ENCODE measurements around the gene INPP5A. TPM values are rescaled to one million over a fixed set of nuclear protein-coding genes. Genes with fewer than 3 reads are reported as not detected.

Gene INPP5A
- total and polyA plus RNA-seq, 9 of the 15 experiments (the other 6 are each of a cell fraction or from before 2014, with no cell fraction given): 0.66 to 11.6 (median 7.7) TPM

DNA sequence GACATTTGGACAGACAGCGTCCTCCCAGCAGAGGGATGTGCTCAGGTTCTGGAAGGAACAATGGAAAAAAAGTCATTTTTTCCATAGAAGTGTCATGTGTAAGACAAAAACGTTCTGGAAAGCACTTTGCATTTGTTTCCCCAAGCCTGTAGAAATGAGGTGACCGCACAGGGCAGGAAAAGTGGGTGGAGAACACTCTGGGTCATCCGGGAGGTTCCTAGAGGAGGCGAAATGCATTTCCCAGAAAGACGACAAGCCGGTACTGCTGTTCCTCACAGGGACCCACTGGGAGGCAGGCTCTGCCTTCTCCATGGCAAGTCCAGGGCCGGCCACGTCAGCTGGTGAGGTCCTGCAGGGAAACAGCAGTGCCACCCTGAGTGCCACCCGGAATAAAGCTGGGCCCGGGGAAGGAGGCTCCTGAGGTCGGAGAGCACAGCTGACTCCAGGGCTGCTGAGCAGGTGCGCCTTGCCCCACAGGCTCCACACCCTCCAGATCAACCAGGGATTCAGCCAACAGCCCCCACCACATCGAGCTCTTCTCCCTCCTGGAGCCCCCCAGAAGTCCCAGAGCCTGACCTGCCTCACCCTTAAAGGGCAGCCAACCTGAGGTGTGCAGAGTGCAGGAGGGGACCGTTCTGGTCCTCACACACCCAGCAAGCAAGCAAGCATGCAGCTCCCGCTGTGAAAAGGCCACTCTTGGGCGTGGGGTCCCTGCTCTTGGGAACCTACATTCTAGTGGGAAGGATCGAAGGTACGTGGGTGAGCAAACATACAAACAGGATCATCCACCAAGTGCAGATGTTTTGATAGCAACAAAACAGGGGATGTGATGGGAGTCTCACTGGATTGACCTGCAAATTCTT lies 28.8 kb upstream of the INPP5A start:
- intact Hi-C loops (cut with micrococcal nuclease): no loop called here
- no peak overlapping the region for H2AFZ ChIP-seq (ENCODE audit: low read depth, low read length)
- peaks cover 0 to 6% of the 10 kb centered on the region in 2 experiments; a peak in 2 of 5 replicates for H3K27me3 ChIP-seq (ENCODE audit: control insufficient read depth in 2 of 2, insufficient read depth in 2 of 2, low read length in 2 of 2)
- in situ Hi-C loops (cut with MboI): no loop called here
- no peak for FAIRE-seq
- H3K9ac ChIP-seq (ENCODE audit: insufficient read depth in 1 of 2, low read depth in 2 of 2, low read length in 2 of 2): no peak overlapping the region
- BruUV-seq (replicated peaks): no TSS peak
- no peak for DNase-seq (ENCODE audit: extremely low read depth in 1 of 4, low spot score in 3 of 4)
- no peaks in the 10 kb centered on the region for H3K9me1 ChIP-seq (ENCODE audit: control insufficient read depth, insufficient read depth, low read length)
- CTCF ChIA-PET (ENCODE audit: low intra/inter-chr PET ratio): no interaction called here
- POLR2A ChIA-PET: interaction anchor here (0.6 kb wide), 2 partner anchors 30 to 486 kb away, joined by 4 to 5 read pairs; no protein-coding TSS in a partner anchor
- WGBS (ENCODE audit: insufficient coverage, low coverage, missing lambda C conversion rate): 13% methylated on average over 11 of the region's 19 CpGs
- H3K4me1 ChIP-seq (replicated peaks in 1 of 2; ENCODE audit: control insufficient read depth in 2 of 2, insufficient read depth in 2 of 2, low read length in 2 of 2): peaks cover 0 to 9% of the 10 kb centered on the region in 2 experiments; a peak in 3 of 5 replicates
- no peaks in the 10 kb centered on the region for H3K36me3 ChIP-seq (ENCODE audit: control insufficient read depth, insufficient read depth, low read length)
- no peak for ATAC-seq
- H3K9me3 ChIP-seq (replicated peaks; ENCODE audit: control insufficient read depth, insufficient read depth, low read depth, low read length): no peaks in the 10 kb centered on the region
- H3K4me2 ChIP-seq (ENCODE audit: insufficient read depth, low read length): no peak overlapping the region
- H3K79me2 ChIP-seq (ENCODE audit: control insufficient read depth, insufficient read depth, low read length): no peaks in the 10 kb centered on the region
- H3K27ac ChIP-seq (ENCODE audit: extremely low read depth, low read depth, low read length): no peak overlapping the region
- H3K4me3 ChIP-seq: no peak overlapping the region
- TF ChIP-seq BHLHE40 (IDR thresholded peaks at IDR 0.05; ENCODE audit: low read length) (no peak), ZNF717 (CRISPR knock-in tag; IDR thresholded peaks at IDR 0.05) (no peak), RAD21 (CRISPR knock-in tag; conservative IDR thresholded peaks at IDR 0.05 in 1 of 2, IDR thresholded peaks at IDR 0.05 in 1 of 2) (peak in 1 of 2 experiments; percentile 10; a peak in 1 of 4 replicates), ZNF24 (IDR thresholded peaks at IDR 0.05) (no peak)
- H4K20me1 ChIP-seq (replicated peaks; ENCODE audit: control insufficient read depth, insufficient read depth, low read length): no peaks in the 10 kb centered on the region

Measured in K562 (cell line).